ENCODE results near the gene SEC16A. TPM values are rescaled to one million over a fixed set of nuclear protein-coding genes. Genes with fewer than 3 reads are reported as not detected.

Gene SEC16A
- total and polyA plus RNA-seq, 2 experiments from 2014 or later = 42.0 to 42.7 TPM

DNA sequence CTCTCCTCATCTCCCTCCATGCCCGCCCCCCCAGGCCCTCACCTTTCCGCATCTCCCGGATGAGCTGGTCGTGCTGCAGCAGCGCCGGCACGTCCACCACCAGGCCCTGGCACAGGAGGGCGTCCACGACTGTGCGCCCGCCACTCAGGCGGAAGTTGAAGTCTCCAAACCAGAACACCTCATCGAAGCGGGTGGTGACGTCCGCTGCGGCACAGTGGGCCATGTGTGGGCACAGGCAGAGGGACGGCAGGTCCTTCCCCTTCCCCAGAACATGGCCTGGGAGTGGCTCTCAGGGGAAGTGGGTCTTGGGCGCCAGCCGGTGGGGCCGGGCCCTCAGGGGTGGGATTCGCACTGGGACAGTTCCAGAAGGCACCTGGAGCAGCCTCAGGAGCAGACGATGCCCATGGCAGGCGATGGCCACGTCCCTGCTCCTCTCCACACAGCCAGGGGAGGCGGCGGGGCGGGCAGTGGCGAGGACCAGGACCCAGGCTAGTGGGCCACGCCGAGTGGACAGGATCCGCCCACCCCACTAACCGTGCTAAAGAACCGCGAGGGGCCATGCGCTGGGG, 51.0 kb downstream of the SEC16A start:
- Histone ChIP-seq H3K4me3 (no peak overlapping the region), H2AFZ (no peak overlapping the region), H3K27ac (no peak overlapping the region), H3K36me3 (replicated peaks; ENCODE audit: insufficient read depth, low read depth) (no peaks in the 10 kb centered on the region), H3K9me3 (ENCODE audit: low read depth) (no peaks in the 10 kb centered on the region), H3K9me2 (replicated peaks; ENCODE audit: insufficient read depth) (no peaks in the 10 kb centered on the region), H3K27me3 (no peaks in the 10 kb centered on the region), H3K79me2 (peaks cover 21% of the 10 kb centered on the region), H3K4me1 (ENCODE audit: insufficient read depth) (no peaks in the 10 kb centered on the region), H3K4me2 (no peak overlapping the region), H4K20me1 (ENCODE audit: insufficient read depth, poor library complexity, severe bottlenecking) (peaks cover 10% of the 10 kb centered on the region)
- WGBS (ENCODE audit: low lambda C conversion rate, missing lambda C conversion rate) = over 99% methylated on average over 33 of the region's 36 CpGs
- no peak for DNase-seq (ENCODE audit: low spot score)
- TF ChIP-seq EZH2 (IDR thresholded peaks at IDR 0.05; ENCODE audit: borderline replicate concordance) = no peak
- TF ChIP-seq EZH2phosphoT487 (IDR thresholded peaks at IDR 0.05; ENCODE audit: low read depth, severe bottlenecking, unreplicated experiment) = no peak
- TF ChIP-seq, protein P1, sequence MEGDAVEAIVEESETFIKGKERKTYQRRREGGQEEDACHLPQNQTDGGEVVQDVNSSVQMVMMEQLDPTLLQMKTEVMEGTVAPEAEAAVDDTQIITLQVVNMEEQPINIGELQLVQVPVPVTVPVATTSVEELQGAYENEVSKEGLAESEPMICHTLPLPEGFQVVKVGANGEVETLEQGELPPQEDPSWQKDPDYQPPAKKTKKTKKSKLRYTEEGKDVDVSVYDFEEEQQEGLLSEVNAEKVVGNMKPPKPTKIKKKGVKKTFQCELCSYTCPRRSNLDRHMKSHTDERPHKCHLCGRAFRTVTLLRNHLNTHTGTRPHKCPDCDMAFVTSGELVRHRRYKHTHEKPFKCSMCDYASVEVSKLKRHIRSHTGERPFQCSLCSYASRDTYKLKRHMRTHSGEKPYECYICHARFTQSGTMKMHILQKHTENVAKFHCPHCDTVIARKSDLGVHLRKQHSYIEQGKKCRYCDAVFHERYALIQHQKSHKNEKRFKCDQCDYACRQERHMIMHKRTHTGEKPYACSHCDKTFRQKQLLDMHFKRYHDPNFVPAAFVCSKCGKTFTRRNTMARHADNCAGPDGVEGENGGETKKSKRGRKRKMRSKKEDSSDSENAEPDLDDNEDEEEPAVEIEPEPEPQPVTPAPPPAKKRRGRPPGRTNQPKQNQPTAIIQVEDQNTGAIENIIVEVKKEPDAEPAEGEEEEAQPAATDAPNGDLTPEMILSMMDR (IDR thresholded peaks at IDR 0.05; ENCODE audit: poor library complexity) = no peak

DNA sequence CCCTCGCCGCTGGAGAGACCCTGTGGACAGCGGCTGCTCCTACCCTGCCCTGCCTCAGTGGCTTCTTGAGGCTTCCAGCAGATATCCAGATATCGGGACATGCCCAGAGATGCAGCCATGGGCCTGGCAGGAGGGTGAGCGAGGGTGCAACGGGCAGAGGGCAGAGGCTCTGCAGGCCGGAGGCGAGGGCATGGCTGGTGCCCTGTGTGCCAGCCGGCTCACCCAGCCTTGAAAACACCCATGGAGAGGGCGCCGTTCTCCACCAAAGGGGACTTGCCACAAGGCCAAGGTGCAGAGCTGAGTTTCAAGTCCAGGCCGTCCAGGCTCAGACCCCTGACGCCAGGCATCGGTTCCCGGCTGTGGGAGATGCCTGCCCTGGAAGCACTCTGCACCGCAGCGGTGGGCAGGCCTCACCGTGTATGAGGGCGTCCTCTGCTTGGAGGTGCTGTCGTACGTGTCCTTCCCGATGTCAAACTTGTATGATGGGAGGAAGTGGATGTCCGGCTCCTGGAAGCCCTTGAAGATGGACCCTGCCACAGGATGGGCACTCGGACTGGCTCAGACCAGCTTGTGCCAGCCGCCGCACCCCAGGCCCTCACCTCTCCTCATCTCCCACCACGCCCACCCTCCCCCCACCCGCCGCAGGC, 52.1 kb downstream of the SEC16A start:
- Histone ChIP-seq H3K9me2 (replicated peaks; ENCODE audit: insufficient read depth) (no peaks in the 10 kb centered on the region), H3K27ac (no peak overlapping the region), H3K4me3 (no peak overlapping the region), H3K4me2 (no peak overlapping the region), H3K79me2 (peaks cover 9% of the 10 kb centered on the region), H3K36me3 (replicated peaks; ENCODE audit: insufficient read depth, low read depth) (no peaks in the 10 kb centered on the region), H4K20me1 (ENCODE audit: insufficient read depth, poor library complexity, severe bottlenecking) (no peaks in the 10 kb centered on the region), H3K27me3 (no peaks in the 10 kb centered on the region), H3K9me3 (ENCODE audit: low read depth) (no peaks in the 10 kb centered on the region), H3K4me1 (ENCODE audit: insufficient read depth) (no peaks in the 10 kb centered on the region), H2AFZ (no peak overlapping the region)
- WGBS (ENCODE audit: low lambda C conversion rate, missing lambda C conversion rate) = 98% methylated on average over 23 of the region's 29 CpGs
- DNase-seq (ENCODE audit: low spot score) = no peak
- TF ChIP-seq EZH2phosphoT487 (IDR thresholded peaks at IDR 0.05; ENCODE audit: low read depth, severe bottlenecking, unreplicated experiment) (no peak), EZH2 (IDR thresholded peaks at IDR 0.05; ENCODE audit: borderline replicate concordance) (no peak)
- TF ChIP-seq, protein P1 (IDR thresholded peaks at IDR 0.05; ENCODE audit: poor library complexity) = no peak

DNA sequence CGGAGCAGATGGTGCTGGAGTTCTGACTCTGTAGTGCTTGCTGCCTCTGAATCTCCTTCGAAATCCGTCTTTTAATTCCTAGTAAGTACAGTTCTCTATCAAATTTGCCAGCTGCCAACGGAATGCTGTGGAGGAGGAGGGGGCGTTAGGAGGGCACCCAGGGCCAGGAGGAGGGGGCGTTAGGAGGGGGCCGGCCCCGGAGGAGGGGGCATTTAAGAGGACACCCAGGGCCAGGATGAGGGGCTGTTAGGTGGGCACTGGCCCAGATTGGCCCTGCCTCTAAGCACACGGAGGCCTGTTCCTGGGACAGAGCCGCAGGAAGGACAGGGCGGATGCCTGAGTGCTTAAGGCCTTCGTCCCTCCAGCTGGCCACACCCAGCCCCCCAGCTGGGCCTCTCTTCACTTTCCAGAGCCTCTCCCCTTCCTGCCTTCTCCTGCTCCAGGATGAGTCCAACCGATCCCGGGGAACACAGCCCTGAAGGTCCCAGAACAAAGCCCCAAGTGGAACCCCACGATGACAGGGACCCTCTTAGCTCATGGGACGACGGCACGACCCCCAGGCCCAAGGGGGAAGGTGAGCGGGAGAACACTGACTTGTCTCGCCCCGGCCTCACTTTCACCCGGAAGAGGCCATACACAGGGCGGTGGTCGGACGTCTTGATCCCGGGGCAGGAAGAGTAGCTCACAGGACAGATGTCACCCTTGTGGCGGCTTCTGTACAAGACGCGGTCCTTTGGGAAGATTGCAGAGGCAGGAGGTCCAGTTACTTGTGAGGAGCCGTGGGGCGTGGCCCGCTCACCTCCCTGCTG, 53.0 kb downstream of the SEC16A start:
- Histone ChIP-seq H3K9me2 (replicated peaks; ENCODE audit: insufficient read depth) (no peaks in the 10 kb centered on the region), H3K36me3 (replicated peaks; ENCODE audit: insufficient read depth, low read depth) (no peaks in the 10 kb centered on the region), H4K20me1 (ENCODE audit: insufficient read depth, poor library complexity, severe bottlenecking) (no peaks in the 10 kb centered on the region), H3K27me3 (no peaks in the 10 kb centered on the region), H3K4me2 (no peak overlapping the region), H3K9me3 (ENCODE audit: low read depth) (no peaks in the 10 kb centered on the region), H2AFZ (no peak overlapping the region), H3K4me3 (no peak overlapping the region), H3K79me2 (peaks cover 1% of the 10 kb centered on the region), H3K4me1 (ENCODE audit: insufficient read depth) (no peaks in the 10 kb centered on the region), H3K27ac (no peak overlapping the region)
- TF ChIP-seq EZH2 (IDR thresholded peaks at IDR 0.05; ENCODE audit: borderline replicate concordance) = no peak
- TF ChIP-seq, protein P1 (IDR thresholded peaks at IDR 0.05; ENCODE audit: poor library complexity) = no peak
- TF ChIP-seq EZH2phosphoT487 (IDR thresholded peaks at IDR 0.05; ENCODE audit: low read depth, severe bottlenecking, unreplicated experiment) = no peak
- DNase-seq (ENCODE audit: low spot score) = no peak
- WGBS (ENCODE audit: low lambda C conversion rate, missing lambda C conversion rate) = 94% methylated on average over 26 of the region's 32 CpGs
